H1 (cell line): Measurements from ENCODE around the gene GRM8. TPM values are rescaled to one million over a fixed set of nuclear protein-coding genes. Genes with fewer than 3 reads are reported as not detected.

Experiments
- CBX8 ChIP-seq: fragments of 300-800, 300-1000 bp; sonication (generic); IDR thresholded peaks from 2 replicates; pipeline ENCODE4 v1.7.1; 2016; ENCODE audit warnings: low read depth, low read length, borderline replicate concordance
- EZH2 ChIP-seq: fragments of 200-600 bp; sonication (generic); IDR thresholded peaks from 2 replicates; pipeline ENCODE4 v1.7.1; 2012; ENCODE audit warnings: low read depth, mild to moderate bottlenecking, moderate library complexity, low read length, inconsistent platforms; ENCODE audit not compliant: severe bottlenecking
- JUND ChIP-seq: IDR thresholded peaks from 2 replicates; pipeline ENCODE4 v1.6.1; 2011; ENCODE audit warnings: mild to moderate bottlenecking, improper control_type of control experiment, low read length
- POLR2A ChIP-seq, 2 experiments: IDR thresholded peaks; 1 replicate in 1 of 2; 2 replicates in 1 of 2; pipeline ENCODE4 v1.6.1; 2011; ENCODE audit warnings: low read depth in 2 of 2, low read length in 2 of 2, mild to moderate bottlenecking in 2 of 2; ENCODE audit errors: control extremely low read depth in 1 of 2
- POLR2AphosphoS5 ChIP-seq: IDR thresholded peaks from 2 replicates; pipeline ENCODE4 v1.6.1; 2011; ENCODE audit warnings: low read depth, low read length
- SIRT6 ChIP-seq: IDR thresholded peaks from one replicate; pipeline ENCODE4 v1.7.1; 2012; ENCODE audit warnings: low read length, inconsistent platforms
- TBP ChIP-seq: IDR thresholded peaks from 2 replicates; pipeline ENCODE4 v1.6.1; 2011; ENCODE audit warnings: low read depth, low read length, improper control_type of control experiment
- polyA plus RNA-seq, 7 experiments: library from polyadenylated mRNA; depleted of rRNA in 3 of 7; stranded (reverse) in 5 of 7; unstranded in 2 of 7; fragments of >200 nt in 5 of 7; fragments of 200-250 nt in 2 of 7; gene quantifications; 1 replicate in 5 of 7; 2 replicates in 1 of 7; 4 replicates in 1 of 7; pipeline versions ENCODE4 v1.2.1 to v1.2.3, GENCODE V29; 2011 to 2013; ENCODE audit warnings: missing spikeins in 2 of 7, mixed read lengths in 2 of 7
- total RNA-seq: library from RNA; stranded (reverse); fragmentation: NEBNext Ultra II Directional; extraction: Animal tissue kit (Norgen Biotek cat#: 25700); gene quantifications from 2 replicates; pipeline ENCODE4 v1.2.1, GENCODE V29; 2021
- TF ChIP-seq, protein P1 (sequence below): fragments of 300-600 bp; sonication (generic); IDR thresholded peaks from 2 replicates; pipeline ENCODE4 v1.7.1; 2012; ENCODE audit warnings: low read length, moderate library complexity, mild to moderate bottlenecking, inconsistent platforms; ENCODE audit not compliant: insufficient replicate concordance
- TF ChIP-seq, protein P2 (sequence below): IDR thresholded peaks from 2 replicates; pipeline ENCODE4 v1.6.1; 2012; ENCODE audit warnings: low read length, inconsistent platforms
- TF ChIP-seq, protein P3 (sequence below): IDR thresholded peaks from 2 replicates; pipeline ENCODE4 v1.6.1; 2011; ENCODE audit warnings: low read length, improper control_type of control experiment

GRM8 gene
- total and polyA plus RNA-seq, 2 of the 8 experiments (the other 6 are each of a cell fraction or from before 2014, with no cell fraction given) = 2.6 to 2.8 TPM

DNA sequence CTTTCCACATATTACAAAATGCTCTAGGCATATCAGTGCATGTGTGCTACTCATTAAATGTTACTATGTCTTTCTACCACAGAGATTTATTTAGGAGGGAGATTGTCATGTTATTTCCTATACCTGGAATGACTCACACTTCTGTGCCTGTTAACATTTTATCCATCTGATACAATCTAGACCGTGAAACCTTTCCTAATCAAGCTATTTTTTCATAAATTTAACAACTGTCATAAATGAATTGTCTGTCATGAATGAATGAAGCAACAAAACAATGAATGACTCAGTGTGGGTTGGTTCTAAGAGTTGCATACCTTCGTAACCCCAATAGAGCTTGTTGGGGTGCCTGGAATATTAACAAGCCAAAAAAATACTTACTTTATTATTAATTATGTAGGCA lies 554.3 kb downstream of the GRM8 start (continued):
- TF ChIP-seq, protein P1, sequence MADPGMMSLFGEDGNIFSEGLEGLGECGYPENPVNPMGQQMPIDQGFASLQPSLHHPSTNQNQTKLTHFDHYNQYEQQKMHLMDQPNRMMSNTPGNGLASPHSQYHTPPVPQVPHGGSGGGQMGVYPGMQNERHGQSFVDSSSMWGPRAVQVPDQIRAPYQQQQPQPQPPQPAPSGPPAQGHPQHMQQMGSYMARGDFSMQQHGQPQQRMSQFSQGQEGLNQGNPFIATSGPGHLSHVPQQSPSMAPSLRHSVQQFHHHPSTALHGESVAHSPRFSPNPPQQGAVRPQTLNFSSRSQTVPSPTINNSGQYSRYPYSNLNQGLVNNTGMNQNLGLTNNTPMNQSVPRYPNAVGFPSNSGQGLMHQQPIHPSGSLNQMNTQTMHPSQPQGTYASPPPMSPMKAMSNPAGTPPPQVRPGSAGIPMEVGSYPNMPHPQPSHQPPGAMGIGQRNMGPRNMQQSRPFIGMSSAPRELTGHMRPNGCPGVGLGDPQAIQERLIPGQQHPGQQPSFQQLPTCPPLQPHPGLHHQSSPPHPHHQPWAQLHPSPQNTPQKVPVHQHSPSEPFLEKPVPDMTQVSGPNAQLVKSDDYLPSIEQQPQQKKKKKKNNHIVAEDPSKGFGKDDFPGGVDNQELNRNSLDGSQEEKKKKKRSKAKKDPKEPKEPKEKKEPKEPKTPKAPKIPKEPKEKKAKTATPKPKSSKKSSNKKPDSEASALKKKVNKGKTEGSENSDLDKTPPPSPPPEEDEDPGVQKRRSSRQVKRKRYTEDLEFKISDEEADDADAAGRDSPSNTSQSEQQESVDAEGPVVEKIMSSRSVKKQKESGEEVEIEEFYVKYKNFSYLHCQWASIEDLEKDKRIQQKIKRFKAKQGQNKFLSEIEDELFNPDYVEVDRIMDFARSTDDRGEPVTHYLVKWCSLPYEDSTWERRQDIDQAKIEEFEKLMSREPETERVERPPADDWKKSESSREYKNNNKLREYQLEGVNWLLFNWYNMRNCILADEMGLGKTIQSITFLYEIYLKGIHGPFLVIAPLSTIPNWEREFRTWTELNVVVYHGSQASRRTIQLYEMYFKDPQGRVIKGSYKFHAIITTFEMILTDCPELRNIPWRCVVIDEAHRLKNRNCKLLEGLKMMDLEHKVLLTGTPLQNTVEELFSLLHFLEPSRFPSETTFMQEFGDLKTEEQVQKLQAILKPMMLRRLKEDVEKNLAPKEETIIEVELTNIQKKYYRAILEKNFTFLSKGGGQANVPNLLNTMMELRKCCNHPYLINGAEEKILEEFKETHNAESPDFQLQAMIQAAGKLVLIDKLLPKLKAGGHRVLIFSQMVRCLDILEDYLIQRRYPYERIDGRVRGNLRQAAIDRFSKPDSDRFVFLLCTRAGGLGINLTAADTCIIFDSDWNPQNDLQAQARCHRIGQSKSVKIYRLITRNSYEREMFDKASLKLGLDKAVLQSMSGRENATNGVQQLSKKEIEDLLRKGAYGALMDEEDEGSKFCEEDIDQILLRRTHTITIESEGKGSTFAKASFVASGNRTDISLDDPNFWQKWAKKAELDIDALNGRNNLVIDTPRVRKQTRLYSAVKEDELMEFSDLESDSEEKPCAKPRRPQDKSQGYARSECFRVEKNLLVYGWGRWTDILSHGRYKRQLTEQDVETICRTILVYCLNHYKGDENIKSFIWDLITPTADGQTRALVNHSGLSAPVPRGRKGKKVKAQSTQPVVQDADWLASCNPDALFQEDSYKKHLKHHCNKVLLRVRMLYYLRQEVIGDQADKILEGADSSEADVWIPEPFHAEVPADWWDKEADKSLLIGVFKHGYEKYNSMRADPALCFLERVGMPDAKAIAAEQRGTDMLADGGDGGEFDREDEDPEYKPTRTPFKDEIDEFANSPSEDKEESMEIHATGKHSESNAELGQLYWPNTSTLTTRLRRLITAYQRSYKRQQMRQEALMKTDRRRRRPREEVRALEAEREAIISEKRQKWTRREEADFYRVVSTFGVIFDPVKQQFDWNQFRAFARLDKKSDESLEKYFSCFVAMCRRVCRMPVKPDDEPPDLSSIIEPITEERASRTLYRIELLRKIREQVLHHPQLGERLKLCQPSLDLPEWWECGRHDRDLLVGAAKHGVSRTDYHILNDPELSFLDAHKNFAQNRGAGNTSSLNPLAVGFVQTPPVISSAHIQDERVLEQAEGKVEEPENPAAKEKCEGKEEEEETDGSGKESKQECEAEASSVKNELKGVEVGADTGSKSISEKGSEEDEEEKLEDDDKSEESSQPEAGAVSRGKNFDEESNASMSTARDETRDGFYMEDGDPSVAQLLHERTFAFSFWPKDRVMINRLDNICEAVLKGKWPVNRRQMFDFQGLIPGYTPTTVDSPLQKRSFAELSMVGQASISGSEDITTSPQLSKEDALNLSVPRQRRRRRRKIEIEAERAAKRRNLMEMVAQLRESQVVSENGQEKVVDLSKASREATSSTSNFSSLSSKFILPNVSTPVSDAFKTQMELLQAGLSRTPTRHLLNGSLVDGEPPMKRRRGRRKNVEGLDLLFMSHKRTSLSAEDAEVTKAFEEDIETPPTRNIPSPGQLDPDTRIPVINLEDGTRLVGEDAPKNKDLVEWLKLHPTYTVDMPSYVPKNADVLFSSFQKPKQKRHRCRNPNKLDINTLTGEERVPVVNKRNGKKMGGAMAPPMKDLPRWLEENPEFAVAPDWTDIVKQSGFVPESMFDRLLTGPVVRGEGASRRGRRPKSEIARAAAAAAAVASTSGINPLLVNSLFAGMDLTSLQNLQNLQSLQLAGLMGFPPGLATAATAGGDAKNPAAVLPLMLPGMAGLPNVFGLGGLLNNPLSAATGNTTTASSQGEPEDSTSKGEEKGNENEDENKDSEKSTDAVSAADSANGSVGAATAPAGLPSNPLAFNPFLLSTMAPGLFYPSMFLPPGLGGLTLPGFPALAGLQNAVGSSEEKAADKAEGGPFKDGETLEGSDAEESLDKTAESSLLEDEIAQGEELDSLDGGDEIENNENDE = no peak
- TF ChIP-seq CBX8 (no peak), POLR2AphosphoS5 (no peak), JUND (no peak), POLR2A (IDR thresholded peaks at IDR 0.05; ENCODE audit: control extremely low read depth in 1 of 2, low read depth in 2 of 2, low read length in 2 of 2) (no peak), TBP (no peak), EZH2 (no peak), SIRT6 (no peak)
- TF ChIP-seq, protein P2, sequence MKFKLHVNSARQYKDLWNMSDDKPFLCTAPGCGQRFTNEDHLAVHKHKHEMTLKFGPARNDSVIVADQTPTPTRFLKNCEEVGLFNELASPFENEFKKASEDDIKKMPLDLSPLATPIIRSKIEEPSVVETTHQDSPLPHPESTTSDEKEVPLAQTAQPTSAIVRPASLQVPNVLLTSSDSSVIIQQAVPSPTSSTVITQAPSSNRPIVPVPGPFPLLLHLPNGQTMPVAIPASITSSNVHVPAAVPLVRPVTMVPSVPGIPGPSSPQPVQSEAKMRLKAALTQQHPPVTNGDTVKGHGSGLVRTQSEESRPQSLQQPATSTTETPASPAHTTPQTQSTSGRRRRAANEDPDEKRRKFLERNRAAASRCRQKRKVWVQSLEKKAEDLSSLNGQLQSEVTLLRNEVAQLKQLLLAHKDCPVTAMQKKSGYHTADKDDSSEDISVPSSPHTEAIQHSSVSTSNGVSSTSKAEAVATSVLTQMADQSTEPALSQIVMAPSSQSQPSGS = no peak
- TF ChIP-seq, protein P3, sequence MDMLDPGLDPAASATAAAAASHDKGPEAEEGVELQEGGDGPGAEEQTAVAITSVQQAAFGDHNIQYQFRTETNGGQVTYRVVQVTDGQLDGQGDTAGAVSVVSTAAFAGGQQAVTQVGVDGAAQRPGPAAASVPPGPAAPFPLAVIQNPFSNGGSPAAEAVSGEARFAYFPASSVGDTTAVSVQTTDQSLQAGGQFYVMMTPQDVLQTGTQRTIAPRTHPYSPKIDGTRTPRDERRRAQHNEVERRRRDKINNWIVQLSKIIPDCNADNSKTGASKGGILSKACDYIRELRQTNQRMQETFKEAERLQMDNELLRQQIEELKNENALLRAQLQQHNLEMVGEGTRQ = no peak
